ENCODE results near the gene PPFIBP1.

DNA sequence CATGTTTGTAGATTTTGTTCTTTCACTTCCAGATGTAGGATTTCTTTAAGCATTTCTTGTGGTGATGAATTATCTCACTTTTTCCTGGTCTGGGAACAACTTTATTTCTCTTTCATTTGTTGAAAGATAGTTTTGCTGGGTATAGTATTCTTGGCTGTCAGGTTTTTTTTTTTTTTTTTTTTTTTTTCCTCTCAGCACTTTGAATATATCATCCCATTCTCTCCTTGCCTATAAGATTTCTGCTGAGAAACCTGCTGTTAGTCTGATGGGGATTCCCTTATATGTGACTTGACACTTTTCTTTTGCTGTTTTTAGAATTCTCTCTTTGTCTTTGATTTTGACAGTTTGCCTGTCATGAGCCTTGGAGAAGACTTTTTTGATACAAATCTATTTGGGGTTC is 47.0 kb upstream of the PPFIBP1 start:
- TF ChIP-seq, protein P1, sequence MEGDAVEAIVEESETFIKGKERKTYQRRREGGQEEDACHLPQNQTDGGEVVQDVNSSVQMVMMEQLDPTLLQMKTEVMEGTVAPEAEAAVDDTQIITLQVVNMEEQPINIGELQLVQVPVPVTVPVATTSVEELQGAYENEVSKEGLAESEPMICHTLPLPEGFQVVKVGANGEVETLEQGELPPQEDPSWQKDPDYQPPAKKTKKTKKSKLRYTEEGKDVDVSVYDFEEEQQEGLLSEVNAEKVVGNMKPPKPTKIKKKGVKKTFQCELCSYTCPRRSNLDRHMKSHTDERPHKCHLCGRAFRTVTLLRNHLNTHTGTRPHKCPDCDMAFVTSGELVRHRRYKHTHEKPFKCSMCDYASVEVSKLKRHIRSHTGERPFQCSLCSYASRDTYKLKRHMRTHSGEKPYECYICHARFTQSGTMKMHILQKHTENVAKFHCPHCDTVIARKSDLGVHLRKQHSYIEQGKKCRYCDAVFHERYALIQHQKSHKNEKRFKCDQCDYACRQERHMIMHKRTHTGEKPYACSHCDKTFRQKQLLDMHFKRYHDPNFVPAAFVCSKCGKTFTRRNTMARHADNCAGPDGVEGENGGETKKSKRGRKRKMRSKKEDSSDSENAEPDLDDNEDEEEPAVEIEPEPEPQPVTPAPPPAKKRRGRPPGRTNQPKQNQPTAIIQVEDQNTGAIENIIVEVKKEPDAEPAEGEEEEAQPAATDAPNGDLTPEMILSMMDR (IDR thresholded peaks at IDR 0.05): no peak
- TF ChIP-seq GABPA (IDR thresholded peaks at IDR 0.05; ENCODE audit: low read depth): no peak
- no peak for TF ChIP-seq YY1 (IDR thresholded peaks at IDR 0.05; ENCODE audit: low read depth)
- TF ChIP-seq JUND (IDR thresholded peaks at IDR 0.05): no peak
- TF ChIP-seq EP300 (IDR thresholded peaks at IDR 0.05; ENCODE audit: borderline replicate concordance in 1 of 2, low read depth in 1 of 2, low read length in 1 of 2): no peak
- TF ChIP-seq, protein P2, sequence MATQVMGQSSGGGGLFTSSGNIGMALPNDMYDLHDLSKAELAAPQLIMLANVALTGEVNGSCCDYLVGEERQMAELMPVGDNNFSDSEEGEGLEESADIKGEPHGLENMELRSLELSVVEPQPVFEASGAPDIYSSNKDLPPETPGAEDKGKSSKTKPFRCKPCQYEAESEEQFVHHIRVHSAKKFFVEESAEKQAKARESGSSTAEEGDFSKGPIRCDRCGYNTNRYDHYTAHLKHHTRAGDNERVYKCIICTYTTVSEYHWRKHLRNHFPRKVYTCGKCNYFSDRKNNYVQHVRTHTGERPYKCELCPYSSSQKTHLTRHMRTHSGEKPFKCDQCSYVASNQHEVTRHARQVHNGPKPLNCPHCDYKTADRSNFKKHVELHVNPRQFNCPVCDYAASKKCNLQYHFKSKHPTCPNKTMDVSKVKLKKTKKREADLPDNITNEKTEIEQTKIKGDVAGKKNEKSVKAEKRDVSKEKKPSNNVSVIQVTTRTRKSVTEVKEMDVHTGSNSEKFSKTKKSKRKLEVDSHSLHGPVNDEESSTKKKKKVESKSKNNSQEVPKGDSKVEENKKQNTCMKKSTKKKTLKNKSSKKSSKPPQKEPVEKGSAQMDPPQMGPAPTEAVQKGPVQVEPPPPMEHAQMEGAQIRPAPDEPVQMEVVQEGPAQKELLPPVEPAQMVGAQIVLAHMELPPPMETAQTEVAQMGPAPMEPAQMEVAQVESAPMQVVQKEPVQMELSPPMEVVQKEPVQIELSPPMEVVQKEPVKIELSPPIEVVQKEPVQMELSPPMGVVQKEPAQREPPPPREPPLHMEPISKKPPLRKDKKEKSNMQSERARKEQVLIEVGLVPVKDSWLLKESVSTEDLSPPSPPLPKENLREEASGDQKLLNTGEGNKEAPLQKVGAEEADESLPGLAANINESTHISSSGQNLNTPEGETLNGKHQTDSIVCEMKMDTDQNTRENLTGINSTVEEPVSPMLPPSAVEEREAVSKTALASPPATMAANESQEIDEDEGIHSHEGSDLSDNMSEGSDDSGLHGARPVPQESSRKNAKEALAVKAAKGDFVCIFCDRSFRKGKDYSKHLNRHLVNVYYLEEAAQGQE (IDR thresholded peaks at IDR 0.05; ENCODE audit: low read depth, low read length): no peak
- TF ChIP-seq, protein P3, sequence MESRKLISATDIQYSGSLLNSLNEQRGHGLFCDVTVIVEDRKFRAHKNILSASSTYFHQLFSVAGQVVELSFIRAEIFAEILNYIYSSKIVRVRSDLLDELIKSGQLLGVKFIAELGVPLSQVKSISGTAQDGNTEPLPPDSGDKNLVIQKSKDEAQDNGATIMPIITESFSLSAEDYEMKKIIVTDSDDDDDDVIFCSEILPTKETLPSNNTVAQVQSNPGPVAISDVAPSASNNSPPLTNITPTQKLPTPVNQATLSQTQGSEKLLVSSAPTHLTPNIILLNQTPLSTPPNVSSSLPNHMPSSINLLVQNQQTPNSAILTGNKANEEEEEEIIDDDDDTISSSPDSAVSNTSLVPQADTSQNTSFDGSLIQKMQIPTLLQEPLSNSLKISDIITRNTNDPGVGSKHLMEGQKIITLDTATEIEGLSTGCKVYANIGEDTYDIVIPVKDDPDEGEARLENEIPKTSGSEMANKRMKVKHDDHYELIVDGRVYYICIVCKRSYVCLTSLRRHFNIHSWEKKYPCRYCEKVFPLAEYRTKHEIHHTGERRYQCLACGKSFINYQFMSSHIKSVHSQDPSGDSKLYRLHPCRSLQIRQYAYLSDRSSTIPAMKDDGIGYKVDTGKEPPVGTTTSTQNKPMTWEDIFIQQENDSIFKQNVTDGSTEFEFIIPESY (IDR thresholded peaks at IDR 0.05; ENCODE audit: borderline replicate concordance, low read depth): no peak
- TF ChIP-seq POLR2AphosphoS5 (IDR thresholded peaks at IDR 0.05; ENCODE audit: low read depth, low read length): no peak
- TF ChIP-seq, protein P4, sequence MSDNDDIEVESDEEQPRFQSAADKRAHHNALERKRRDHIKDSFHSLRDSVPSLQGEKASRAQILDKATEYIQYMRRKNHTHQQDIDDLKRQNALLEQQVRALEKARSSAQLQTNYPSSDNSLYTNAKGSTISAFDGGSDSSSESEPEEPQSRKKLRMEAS (IDR thresholded peaks at IDR 0.05; ENCODE audit: low read depth): no peak
- TF ChIP-seq, protein P5, sequence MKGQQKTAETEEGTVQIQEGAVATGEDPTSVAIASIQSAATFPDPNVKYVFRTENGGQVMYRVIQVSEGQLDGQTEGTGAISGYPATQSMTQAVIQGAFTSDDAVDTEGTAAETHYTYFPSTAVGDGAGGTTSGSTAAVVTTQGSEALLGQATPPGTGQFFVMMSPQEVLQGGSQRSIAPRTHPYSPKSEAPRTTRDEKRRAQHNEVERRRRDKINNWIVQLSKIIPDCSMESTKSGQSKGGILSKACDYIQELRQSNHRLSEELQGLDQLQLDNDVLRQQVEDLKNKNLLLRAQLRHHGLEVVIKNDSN (IDR thresholded peaks at IDR 0.05; ENCODE audit: borderline replicate concordance, low read depth): no peak
- TF ChIP-seq MXI1 (IDR thresholded peaks at IDR 0.05; ENCODE audit: low read depth, low read length): no peak
- no peak for TF ChIP-seq RCOR1 (IDR thresholded peaks at IDR 0.05; ENCODE audit: low read length)
- no peak for TF ChIP-seq CHD2 (IDR thresholded peaks at IDR 0.05; ENCODE audit: low read length, partially characterized antibody)

Data from SK-N-SH (cell line).